A673 (cell line): ENCODE measurements around the gene CNIH2.

Source experiments
- EZH2 ChIP-seq: fragments of 200-600 bp; sonication (generic); IDR thresholded peaks from 2 replicates; pipeline ENCODE4 v1.6.1; 2017; ENCODE audit warnings: borderline replicate concordance, low read depth, mild to moderate bottlenecking, mixed read lengths, antibody characterized with exemption, low read length; ENCODE audit not compliant: poor library complexity, severe bottlenecking
- TF ChIP-seq, protein P1 (sequence below): fragments of 300-800, 200-600 bp; sonication (generic); conservative IDR thresholded peaks from 2 replicates; pipeline ENCODE4 v1.5.1; 2017; ENCODE audit warnings: low read depth, mild to moderate bottlenecking, antibody characterized with exemption, low read length, moderate library complexity, mixed read lengths

DNA sequence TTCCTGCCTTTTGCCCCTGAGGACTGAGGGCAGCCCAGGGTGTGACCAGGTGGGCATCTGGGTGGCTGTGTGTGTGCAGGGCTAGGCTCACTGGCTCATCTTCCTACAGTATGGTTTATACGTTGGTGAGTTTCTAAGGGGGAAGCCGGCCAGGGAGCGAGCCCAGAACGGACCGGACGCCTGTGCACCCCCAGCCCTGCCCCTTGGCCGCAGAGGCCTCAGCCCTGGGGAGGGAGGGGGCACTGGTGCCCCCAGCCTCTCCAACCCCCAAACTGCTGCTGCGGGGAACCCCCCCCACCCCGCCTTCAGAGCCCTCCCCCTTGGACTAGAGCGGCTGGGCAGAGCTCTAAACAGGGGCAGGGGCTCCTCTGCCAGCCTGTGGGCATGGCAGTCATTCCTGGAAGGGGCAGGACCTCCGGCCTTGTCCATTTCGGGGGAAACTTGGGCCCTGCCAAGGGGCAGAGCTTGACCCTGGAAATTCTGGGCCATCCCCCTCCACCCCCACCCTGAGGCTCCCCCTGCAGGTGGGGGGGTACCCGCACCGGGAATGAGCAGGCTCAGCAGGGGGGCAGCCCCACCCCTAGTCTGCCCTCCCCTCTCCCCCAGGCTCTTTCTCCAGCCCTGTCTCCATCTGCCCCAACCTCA lies 5.6 kb downstream of the CNIH2 start:
- TF ChIP-seq, protein P1, sequence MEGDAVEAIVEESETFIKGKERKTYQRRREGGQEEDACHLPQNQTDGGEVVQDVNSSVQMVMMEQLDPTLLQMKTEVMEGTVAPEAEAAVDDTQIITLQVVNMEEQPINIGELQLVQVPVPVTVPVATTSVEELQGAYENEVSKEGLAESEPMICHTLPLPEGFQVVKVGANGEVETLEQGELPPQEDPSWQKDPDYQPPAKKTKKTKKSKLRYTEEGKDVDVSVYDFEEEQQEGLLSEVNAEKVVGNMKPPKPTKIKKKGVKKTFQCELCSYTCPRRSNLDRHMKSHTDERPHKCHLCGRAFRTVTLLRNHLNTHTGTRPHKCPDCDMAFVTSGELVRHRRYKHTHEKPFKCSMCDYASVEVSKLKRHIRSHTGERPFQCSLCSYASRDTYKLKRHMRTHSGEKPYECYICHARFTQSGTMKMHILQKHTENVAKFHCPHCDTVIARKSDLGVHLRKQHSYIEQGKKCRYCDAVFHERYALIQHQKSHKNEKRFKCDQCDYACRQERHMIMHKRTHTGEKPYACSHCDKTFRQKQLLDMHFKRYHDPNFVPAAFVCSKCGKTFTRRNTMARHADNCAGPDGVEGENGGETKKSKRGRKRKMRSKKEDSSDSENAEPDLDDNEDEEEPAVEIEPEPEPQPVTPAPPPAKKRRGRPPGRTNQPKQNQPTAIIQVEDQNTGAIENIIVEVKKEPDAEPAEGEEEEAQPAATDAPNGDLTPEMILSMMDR, result peak; percentile 16; the same call in 1 of the 2 replicates
- no peak for TF ChIP-seq EZH2
